Neural cell (in vitro differentiated cells): ENCODE results near the gene BPIFB1.

ENCODE experiments used
- CTCF ChIP-seq: fragments of 450-650 bp; IDR thresholded peaks from 2 replicates; pipeline ENCODE4 v1.5.1; 2014; ENCODE audit warnings: antibody characterized with exemption, mild to moderate bottlenecking, moderate library complexity; ENCODE audit not compliant: poor library complexity, severe bottlenecking
- EP300 ChIP-seq: fragments of 450-650 bp; conservative IDR thresholded peaks from 2 replicates; pipeline ENCODE4 v1.6.1; 2014; ENCODE audit warnings: antibody characterized with exemption, mild to moderate bottlenecking, moderate library complexity; ENCODE audit not compliant: poor library complexity, severe bottlenecking
- EZH2 ChIP-seq: fragments of 200-600, 300-800 bp; shearing (Covaris generic), sonication (generic); IDR thresholded peaks from 2 replicates; pipeline ENCODE4 v1.6.1; 2014; ENCODE audit warnings: antibody characterized with exemption, low read length, borderline replicate concordance, mild to moderate bottlenecking; ENCODE audit not compliant: insufficient read depth, poor library complexity, severe bottlenecking
- RAD21 ChIP-seq: fragments of 450-650 bp; conservative IDR thresholded peaks from 2 replicates; pipeline ENCODE4 v1.6.1; 2014; ENCODE audit warnings: antibody characterized with exemption, mild to moderate bottlenecking, moderate library complexity
- SMC3 ChIP-seq: fragments of 450-650 bp; conservative IDR thresholded peaks from 2 replicates; pipeline ENCODE4 v1.6.1; 2014; ENCODE audit warnings: antibody characterized with exemption, mild to moderate bottlenecking, moderate library complexity; ENCODE audit not compliant: poor library complexity
- TAF1 ChIP-seq: IDR thresholded peaks from 2 replicates; pipeline ENCODE4 v1.6.1; 2012; ENCODE audit warnings: low read depth
- TF ChIP-seq, protein P1 (sequence below): IDR thresholded peaks from 2 replicates; pipeline ENCODE4 v1.6.1; 2012; ENCODE audit warnings: borderline replicate concordance

DNA sequence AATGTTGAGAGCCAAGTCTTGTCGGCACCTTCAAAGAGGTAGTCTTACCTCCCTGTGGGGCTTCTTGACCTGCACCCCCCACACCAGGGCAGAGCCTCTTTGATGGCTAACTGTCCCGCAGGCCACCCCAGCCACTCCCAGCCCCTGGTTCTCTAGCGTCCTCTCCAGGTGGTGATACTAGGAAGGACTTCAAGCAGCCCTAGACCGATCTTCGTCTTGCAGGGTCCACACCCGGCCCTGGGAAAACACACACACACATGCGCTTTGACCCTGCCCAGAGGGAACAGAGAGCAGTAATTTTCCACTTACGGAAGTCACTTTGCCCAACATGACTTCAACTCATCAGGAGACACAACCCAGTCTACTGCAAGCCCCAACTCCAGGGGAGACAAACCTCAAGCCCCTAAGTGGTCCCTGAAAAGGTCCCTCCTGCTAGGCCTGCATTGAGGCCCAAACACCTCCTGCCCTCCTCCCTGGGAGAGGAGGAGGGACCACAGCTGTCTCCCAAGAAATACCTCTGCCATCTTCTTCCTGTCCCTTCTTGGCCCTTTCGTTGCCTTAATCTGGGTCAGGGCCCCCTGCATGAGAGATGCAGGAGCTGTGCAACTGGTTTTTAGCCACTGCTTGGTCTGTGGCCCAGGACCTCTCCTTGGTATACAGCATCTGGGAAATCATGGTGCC, 2.9 kb upstream of the BPIFB1 start:
- TF ChIP-seq CTCF (no peak), SMC3 (no peak), EP300 (no peak), EZH2 (no peak), RAD21 (no peak), TAF1 (no peak)
- TF ChIP-seq, protein P1, sequence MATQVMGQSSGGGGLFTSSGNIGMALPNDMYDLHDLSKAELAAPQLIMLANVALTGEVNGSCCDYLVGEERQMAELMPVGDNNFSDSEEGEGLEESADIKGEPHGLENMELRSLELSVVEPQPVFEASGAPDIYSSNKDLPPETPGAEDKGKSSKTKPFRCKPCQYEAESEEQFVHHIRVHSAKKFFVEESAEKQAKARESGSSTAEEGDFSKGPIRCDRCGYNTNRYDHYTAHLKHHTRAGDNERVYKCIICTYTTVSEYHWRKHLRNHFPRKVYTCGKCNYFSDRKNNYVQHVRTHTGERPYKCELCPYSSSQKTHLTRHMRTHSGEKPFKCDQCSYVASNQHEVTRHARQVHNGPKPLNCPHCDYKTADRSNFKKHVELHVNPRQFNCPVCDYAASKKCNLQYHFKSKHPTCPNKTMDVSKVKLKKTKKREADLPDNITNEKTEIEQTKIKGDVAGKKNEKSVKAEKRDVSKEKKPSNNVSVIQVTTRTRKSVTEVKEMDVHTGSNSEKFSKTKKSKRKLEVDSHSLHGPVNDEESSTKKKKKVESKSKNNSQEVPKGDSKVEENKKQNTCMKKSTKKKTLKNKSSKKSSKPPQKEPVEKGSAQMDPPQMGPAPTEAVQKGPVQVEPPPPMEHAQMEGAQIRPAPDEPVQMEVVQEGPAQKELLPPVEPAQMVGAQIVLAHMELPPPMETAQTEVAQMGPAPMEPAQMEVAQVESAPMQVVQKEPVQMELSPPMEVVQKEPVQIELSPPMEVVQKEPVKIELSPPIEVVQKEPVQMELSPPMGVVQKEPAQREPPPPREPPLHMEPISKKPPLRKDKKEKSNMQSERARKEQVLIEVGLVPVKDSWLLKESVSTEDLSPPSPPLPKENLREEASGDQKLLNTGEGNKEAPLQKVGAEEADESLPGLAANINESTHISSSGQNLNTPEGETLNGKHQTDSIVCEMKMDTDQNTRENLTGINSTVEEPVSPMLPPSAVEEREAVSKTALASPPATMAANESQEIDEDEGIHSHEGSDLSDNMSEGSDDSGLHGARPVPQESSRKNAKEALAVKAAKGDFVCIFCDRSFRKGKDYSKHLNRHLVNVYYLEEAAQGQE: no peak
